SK-N-SH treated with all-trans-retinoic acid at 6 μM for 48 hours (cell line): ENCODE data around the gene TCP11X1.
A peak's percentile ranks its signal among the peaks of the same experiment; 100 is the strongest.
"Not testable (repeated sequence)": the region's sequence is repeated elsewhere in the genome, so short reads cannot be mapped to it uniquely, and the experiment has no call there.

Source experiments
- ATAC-seq: fragments of 200-7000 bp; cut with Tn5 transposase; 3 replicates; pipeline ENCODE4 v1.9.1; 2020; ENCODE audit warnings: mild to moderate bottlenecking, moderate library complexity
- ARNTL ChIP-seq: fragments of 450-650 bp; formaldehyde crosslinking; IDR thresholded peaks from 2 replicates; pipeline ENCODE4 v1.5.0; 2020; ENCODE audit warnings: low read depth, mild to moderate bottlenecking, moderate library complexity, borderline replicate concordance
- CSDC2 ChIP-seq: fragments of 250-450 bp; sonication (Bioruptor Pico); IDR thresholded peaks from 2 replicates; pipeline ENCODE4 v1.5.0; 2020; ENCODE audit warnings: mild to moderate bottlenecking, moderate library complexity
- ESRRG ChIP-seq: fragments of 250-450 bp; sonication (Bioruptor Pico); IDR thresholded peaks from 2 replicates; pipeline ENCODE4 v1.6.1; 2021; ENCODE audit warnings: mild to moderate bottlenecking
- ISL1 ChIP-seq: fragments of 250-450 bp; sonication (Bioruptor Pico); IDR thresholded peaks from 2 replicates; pipeline ENCODE4 v2.1.2; 2022; ENCODE audit warnings: mild to moderate bottlenecking, moderate library complexity
- OSR1 ChIP-seq: fragments of 250-450 bp; sonication (Bioruptor Pico); IDR thresholded peaks from 2 replicates; pipeline ENCODE4 v1.8.0; 2022; ENCODE audit warnings: moderate library complexity, mild to moderate bottlenecking, inconsistent platforms
- RARB ChIP-seq: fragments of 250-450 bp; sonication (Bioruptor Pico); IDR thresholded peaks from 2 replicates; pipeline ENCODE4 v1.8.0; 2021; ENCODE audit warnings: mild to moderate bottlenecking, moderate library complexity
- SNAI2 ChIP-seq: fragments of 250-450 bp; sonication (Bioruptor Pico); IDR thresholded peaks from 2 replicates; pipeline ENCODE4 v1.5.0; 2020; ENCODE audit warnings: mild to moderate bottlenecking, moderate library complexity
- TOX ChIP-seq: fragments of 250-450 bp; sonication (Bioruptor Pico); IDR thresholded peaks from 2 replicates; pipeline ENCODE4 v1.8.0; 2021; ENCODE audit warnings: mild to moderate bottlenecking, moderate library complexity, borderline replicate concordance
- ZC3H10 ChIP-seq: fragments of 250-450 bp; sonication (Bioruptor Pico); IDR thresholded peaks from 2 replicates; pipeline ENCODE4 v1.5.1; 2021; ENCODE audit warnings: mild to moderate bottlenecking, moderate library complexity
- ZFP3 ChIP-seq: fragments of 250-450 bp; sonication (Bioruptor Pico); IDR thresholded peaks from 2 replicates; pipeline ENCODE4 v1.5.0; 2020; ENCODE audit warnings: mild to moderate bottlenecking, moderate library complexity
- ZNF565 ChIP-seq: fragments of 450-650 bp; formaldehyde crosslinking; conservative IDR thresholded peaks from 2 replicates; pipeline ENCODE4 v1.5.0; 2020; ENCODE audit warnings: low read depth, mild to moderate bottlenecking, moderate library complexity
- ZNF70 ChIP-seq: fragments of 450-650 bp; formaldehyde crosslinking; IDR thresholded peaks from 2 replicates; pipeline ENCODE4 v1.5.0; 2020; ENCODE audit warnings: mild to moderate bottlenecking, moderate library complexity
- ZNF8 ChIP-seq: fragments of 450-650 bp; formaldehyde crosslinking; IDR thresholded peaks from 2 replicates; pipeline ENCODE4 v1.5.0; 2020; ENCODE audit warnings: mild to moderate bottlenecking, moderate library complexity
- TF ChIP-seq, protein P1 (sequence below): fragments of 250-450 bp; sonication (Bioruptor Pico); IDR thresholded peaks from 2 replicates; pipeline ENCODE4 v1.5.1; 2020; ENCODE audit warnings: low read depth, mild to moderate bottlenecking, moderate library complexity
- TF ChIP-seq, protein P2 (sequence below): fragments of 250-450 bp; sonication (Bioruptor Pico); IDR thresholded peaks from 2 replicates; pipeline ENCODE4 v1.8.0; 2021; ENCODE audit warnings: low read depth, mild to moderate bottlenecking, moderate library complexity, borderline replicate concordance

The TCP11X1 gene

DNA sequence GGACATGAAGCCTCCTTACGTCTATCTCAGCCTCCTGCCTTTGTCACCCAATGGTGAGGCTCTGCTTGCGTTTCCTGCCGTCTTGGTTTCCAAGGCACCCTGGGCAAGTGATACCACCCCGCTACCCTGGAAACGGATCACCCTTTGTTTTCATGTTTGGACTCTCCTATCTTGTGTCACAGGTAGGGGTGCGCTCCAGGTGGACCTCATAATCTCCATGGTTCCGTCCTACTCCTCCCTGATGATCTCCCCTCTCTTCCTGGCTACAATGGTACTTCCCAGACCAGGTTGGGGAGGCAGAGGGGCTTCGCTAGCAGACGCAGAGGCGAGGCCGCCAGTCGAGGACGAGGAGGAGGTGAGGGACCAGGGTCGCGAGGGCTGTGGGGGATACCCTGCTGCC, at the start of gene TCP11X1:
Gene TCP11X1 (plus strand): TSS at position 316 of the 400 bp plus-strand sequence.
- not testable (repeated sequence) for ATAC-seq

DNA sequence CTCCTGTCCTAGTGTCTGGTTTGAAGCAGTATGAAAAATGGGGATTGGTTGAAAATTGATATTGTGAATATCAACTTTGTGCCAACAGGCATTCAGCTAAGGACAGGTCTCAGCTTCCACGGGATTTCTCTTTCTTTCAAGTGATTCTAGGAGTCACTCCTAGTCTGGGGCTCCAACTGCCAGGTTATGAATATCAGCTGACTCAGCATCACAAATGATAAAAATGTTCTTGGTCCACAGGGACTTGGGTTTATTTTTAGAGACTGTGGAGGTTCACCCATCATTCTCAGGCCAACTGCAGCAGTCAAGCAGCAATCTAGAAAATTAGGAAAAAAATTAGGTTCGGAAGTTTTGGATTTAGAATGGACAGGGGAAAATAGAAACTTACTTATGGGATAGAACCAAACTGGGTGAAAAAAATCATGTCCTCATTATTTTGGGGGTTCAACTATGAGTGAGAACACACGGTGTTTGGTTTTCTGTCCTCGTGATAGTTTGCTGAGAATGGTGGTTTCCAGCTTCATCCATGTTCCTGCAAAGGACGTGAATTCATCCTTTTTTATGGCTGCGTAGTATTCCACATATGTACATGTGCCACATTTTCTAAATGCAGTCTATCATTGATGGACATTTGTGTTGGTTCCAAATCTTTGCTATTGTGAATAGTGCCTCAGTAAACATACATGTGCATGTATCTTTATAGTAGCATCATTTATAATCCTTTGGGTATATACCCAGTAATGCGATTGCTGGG, 29.0 kb upstream of the TCP11X1 start:
- no peak for TF ChIP-seq ZNF70
- TF ChIP-seq OSR1 = no peak
- TF ChIP-seq ESRRG = no peak
- TF ChIP-seq RARB (CRISPR knock-in tag) = no peak
- TF ChIP-seq ZNF565 (CRISPR knock-in tag) = no peak
- no peak for TF ChIP-seq ISL1 (CRISPR knock-in tag)
- no peak for TF ChIP-seq ZFP3 (CRISPR knock-in tag)
- TF ChIP-seq, protein P1, sequence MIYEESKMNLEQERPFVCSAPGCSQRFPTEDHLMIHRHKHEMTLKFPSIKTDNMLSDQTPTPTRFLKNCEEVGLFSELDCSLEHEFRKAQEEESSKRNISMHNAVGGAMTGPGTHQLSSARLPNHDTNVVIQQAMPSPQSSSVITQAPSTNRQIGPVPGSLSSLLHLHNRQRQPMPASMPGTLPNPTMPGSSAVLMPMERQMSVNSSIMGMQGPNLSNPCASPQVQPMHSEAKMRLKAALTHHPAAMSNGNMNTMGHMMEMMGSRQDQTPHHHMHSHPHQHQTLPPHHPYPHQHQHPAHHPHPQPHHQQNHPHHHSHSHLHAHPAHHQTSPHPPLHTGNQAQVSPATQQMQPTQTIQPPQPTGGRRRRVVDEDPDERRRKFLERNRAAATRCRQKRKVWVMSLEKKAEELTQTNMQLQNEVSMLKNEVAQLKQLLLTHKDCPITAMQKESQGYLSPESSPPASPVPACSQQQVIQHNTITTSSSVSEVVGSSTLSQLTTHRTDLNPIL (CRISPR knock-in tag) = no peak
- no peak for TF ChIP-seq ARNTL (CRISPR knock-in tag)
- TF ChIP-seq, protein P2, sequence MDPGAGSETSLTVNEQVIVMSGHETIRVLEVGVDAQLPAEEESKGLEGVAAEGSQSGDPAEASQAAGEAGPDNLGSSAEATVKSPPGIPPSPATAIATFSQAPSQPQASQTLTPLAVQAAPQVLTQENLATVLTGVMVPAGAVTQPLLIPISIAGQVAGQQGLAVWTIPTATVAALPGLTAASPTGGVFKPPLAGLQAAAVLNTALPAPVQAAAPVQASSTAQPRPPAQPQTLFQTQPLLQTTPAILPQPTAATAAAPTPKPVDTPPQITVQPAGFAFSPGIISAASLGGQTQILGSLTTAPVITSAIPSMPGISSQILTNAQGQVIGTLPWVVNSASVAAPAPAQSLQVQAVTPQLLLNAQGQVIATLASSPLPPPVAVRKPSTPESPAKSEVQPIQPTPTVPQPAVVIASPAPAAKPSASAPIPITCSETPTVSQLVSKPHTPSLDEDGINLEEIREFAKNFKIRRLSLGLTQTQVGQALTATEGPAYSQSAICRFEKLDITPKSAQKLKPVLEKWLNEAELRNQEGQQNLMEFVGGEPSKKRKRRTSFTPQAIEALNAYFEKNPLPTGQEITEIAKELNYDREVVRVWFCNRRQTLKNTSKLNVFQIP (CRISPR knock-in tag) = no peak
- TF ChIP-seq ZNF8 = no peak
- no peak for TF ChIP-seq ZC3H10
- TF ChIP-seq TOX (CRISPR knock-in tag) = no peak
- TF ChIP-seq SNAI2 (CRISPR knock-in tag) = no peak
- no peak for TF ChIP-seq CSDC2 (CRISPR knock-in tag)
- no peak for ATAC-seq

DNA sequence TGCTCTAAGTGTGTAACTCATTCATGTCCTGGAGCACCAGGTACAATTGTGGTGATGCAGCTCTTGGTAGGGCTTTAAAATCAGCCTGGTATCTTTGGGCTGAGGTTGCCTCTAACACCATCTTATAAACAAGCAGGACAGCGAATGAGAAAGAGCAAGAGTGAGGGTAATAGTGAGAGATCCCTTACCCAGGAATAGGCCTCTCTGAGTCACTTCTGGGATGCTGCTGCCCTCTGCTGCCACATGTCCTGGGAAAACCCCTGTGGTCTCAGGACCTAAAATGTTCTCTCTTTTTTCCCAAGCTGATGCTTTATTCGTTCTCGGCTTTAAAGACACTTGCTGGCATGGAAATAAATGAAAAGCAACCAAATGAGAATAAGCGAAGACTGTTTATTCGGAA, 7.2 kb upstream of the TCP11X1 start:
- ATAC-seq = peak; percentile 77

DNA sequence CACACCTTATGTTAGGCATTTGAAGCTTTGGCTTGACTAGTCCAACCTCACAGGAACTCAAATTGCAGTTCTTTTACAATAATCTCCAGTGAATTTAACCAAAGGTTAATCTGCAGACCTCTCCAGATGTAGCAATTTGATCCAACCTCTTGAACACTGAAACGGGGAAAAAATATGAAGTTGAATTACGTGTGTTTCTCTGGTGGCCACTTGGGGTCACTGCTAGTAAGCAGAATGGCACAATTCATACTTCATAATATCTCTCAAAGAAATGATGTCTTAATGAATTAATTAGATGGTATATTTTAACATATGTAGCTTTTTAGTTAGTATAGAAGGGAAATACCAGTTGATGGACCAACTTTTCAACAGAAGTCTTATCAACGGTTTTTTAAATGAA, 1.4 kb downstream of the TCP11X1 start:
- peak; percentile 79 for ATAC-seq

DNA sequence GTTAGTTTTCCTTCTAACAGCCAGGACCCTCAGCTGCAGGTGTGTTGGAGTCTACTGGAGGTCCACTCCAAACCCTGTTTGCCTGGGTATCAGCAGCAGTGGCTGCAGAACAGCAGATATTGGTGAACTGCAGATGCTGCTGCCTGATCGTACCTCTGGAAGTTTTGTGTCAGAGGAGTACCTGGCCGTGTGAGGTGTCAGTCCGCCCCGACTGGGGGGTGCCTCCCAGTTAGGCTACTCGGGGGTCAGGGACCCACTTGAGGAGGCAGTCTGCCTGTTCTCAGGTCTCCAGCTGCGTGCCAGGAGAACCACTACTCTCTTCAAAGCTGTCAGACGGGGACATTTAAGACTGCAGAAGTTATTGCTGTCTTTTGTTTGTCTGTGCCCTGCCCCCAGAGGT, 20.6 kb downstream of the TCP11X1 start:
- not testable (repeated sequence) for ATAC-seq

DNA sequence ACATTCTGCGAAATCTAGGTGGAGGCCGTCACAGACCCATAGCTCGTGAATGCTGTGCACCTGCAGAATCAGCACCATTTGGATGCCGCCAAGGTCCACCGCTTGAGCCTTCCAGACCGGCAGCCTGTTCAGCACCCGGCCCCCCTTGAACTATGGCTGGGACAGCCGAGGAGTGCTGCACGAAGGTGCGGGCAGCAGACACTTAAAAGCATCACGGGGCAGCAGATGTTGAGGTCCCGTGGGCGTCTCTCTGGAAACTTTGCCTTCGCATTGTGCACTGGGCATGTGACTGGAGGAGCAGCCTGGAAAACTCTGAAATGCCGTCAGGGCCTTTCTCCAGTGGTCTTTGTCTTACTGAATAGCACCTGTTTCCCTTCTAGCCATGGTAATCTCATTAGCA, 25.2 kb downstream of the TCP11X1 start:
- not testable (repeated sequence) for ATAC-seq

DNA sequence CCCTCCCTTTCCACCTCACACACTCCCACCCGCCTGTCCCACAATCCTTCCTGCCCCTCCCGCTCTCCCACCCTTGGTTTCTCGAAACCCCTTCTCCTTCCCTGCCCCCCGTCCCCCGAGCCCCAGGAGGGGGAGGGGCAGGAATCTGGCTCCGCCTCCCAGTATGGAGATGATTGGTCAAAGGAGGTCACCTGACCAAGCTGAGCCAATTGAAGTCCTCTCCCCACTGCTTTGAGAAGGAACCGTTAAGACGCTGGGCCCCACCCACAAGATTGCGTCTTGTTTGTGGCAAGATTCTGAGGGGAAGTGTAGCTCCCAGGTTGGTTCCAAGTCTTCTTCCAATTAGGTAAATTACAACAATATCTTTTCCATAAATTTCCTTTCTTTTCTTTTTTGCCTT, 31.8 kb downstream of the TCP11X1 start, which contains the start of gene NXF2:
Gene NXF2 (plus strand): TSS at position 275 of the 400 bp plus-strand sequence. CDS start 59,912 bp downstream, outside the sequence.
- not testable (repeated sequence) for ATAC-seq

DNA sequence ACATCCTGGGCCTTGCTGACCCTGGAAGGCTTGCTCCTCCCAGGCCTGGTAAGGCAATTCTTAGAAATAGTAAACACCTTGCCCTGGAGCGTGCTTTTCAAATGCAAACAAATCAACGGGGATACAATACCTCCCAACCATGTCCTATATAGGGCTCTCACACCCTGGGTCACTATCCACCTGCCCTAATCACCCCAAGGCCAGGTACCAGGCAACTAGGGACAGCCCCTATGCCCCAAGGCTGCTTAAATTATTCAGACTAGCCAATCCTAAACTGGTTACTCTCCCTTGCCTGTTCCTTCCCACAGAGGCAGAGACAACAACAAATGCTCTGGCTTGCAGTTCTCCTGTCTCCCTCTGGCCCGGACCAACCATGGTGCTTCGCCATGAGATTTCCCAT, 57.1 kb downstream of the TCP11X1 start:
- not testable (repeated sequence) for ATAC-seq
